ENCODE results near the gene NPTX2. TPM values are rescaled to one million over a fixed set of nuclear protein-coding genes. Genes with fewer than 3 reads are reported as not detected.

Gene NPTX2
- total and polyA plus RNA-seq, 2 of the 8 experiments (the other 6 are each of a cell fraction or from before 2014, with no cell fraction given) = 18.4 to 19.2 TPM

DNA sequence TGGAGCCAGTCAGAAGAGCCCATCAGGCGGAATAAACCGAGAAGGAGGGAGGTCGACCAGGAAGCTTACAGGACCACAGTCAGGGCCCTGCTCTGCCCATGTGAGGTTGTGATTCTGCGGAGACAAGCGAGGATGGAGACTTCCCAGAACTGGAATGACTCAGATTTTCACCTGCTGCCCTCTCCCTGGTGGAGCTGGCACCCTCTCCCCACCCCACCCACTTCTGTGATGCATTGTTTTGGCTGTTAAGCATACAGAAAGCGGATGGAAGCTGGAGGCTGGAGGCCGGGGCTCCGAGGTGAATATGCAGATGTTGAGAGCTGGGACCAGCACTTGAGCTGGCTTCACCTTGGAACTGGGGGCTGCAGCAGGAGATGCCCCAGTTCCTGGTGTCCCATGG, 57.4 kb downstream of the NPTX2 start (continued):
- TF ChIP-seq, protein P1, sequence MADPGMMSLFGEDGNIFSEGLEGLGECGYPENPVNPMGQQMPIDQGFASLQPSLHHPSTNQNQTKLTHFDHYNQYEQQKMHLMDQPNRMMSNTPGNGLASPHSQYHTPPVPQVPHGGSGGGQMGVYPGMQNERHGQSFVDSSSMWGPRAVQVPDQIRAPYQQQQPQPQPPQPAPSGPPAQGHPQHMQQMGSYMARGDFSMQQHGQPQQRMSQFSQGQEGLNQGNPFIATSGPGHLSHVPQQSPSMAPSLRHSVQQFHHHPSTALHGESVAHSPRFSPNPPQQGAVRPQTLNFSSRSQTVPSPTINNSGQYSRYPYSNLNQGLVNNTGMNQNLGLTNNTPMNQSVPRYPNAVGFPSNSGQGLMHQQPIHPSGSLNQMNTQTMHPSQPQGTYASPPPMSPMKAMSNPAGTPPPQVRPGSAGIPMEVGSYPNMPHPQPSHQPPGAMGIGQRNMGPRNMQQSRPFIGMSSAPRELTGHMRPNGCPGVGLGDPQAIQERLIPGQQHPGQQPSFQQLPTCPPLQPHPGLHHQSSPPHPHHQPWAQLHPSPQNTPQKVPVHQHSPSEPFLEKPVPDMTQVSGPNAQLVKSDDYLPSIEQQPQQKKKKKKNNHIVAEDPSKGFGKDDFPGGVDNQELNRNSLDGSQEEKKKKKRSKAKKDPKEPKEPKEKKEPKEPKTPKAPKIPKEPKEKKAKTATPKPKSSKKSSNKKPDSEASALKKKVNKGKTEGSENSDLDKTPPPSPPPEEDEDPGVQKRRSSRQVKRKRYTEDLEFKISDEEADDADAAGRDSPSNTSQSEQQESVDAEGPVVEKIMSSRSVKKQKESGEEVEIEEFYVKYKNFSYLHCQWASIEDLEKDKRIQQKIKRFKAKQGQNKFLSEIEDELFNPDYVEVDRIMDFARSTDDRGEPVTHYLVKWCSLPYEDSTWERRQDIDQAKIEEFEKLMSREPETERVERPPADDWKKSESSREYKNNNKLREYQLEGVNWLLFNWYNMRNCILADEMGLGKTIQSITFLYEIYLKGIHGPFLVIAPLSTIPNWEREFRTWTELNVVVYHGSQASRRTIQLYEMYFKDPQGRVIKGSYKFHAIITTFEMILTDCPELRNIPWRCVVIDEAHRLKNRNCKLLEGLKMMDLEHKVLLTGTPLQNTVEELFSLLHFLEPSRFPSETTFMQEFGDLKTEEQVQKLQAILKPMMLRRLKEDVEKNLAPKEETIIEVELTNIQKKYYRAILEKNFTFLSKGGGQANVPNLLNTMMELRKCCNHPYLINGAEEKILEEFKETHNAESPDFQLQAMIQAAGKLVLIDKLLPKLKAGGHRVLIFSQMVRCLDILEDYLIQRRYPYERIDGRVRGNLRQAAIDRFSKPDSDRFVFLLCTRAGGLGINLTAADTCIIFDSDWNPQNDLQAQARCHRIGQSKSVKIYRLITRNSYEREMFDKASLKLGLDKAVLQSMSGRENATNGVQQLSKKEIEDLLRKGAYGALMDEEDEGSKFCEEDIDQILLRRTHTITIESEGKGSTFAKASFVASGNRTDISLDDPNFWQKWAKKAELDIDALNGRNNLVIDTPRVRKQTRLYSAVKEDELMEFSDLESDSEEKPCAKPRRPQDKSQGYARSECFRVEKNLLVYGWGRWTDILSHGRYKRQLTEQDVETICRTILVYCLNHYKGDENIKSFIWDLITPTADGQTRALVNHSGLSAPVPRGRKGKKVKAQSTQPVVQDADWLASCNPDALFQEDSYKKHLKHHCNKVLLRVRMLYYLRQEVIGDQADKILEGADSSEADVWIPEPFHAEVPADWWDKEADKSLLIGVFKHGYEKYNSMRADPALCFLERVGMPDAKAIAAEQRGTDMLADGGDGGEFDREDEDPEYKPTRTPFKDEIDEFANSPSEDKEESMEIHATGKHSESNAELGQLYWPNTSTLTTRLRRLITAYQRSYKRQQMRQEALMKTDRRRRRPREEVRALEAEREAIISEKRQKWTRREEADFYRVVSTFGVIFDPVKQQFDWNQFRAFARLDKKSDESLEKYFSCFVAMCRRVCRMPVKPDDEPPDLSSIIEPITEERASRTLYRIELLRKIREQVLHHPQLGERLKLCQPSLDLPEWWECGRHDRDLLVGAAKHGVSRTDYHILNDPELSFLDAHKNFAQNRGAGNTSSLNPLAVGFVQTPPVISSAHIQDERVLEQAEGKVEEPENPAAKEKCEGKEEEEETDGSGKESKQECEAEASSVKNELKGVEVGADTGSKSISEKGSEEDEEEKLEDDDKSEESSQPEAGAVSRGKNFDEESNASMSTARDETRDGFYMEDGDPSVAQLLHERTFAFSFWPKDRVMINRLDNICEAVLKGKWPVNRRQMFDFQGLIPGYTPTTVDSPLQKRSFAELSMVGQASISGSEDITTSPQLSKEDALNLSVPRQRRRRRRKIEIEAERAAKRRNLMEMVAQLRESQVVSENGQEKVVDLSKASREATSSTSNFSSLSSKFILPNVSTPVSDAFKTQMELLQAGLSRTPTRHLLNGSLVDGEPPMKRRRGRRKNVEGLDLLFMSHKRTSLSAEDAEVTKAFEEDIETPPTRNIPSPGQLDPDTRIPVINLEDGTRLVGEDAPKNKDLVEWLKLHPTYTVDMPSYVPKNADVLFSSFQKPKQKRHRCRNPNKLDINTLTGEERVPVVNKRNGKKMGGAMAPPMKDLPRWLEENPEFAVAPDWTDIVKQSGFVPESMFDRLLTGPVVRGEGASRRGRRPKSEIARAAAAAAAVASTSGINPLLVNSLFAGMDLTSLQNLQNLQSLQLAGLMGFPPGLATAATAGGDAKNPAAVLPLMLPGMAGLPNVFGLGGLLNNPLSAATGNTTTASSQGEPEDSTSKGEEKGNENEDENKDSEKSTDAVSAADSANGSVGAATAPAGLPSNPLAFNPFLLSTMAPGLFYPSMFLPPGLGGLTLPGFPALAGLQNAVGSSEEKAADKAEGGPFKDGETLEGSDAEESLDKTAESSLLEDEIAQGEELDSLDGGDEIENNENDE (IDR thresholded peaks at IDR 0.05; ENCODE audit: insufficient replicate concordance, low read length) = no peak
- TF ChIP-seq BCL11A (IDR thresholded peaks at IDR 0.05; ENCODE audit: low read depth in 2 of 2, low read length in 2 of 2) (no peak), CTBP2 (IDR thresholded peaks at IDR 0.05; ENCODE audit: borderline replicate concordance, insufficient read depth, insufficient read length, low read length) (no peak), TAF1 (IDR thresholded peaks at IDR 0.05; ENCODE audit: low read depth, low read length) (no peak), PHF8 (conservative IDR thresholded peaks at IDR 0.05; ENCODE audit: low read depth, low read length) (no peak), BRCA1 (IDR thresholded peaks at IDR 0.05; ENCODE audit: low read depth, low read length) (no peak), NANOG (IDR thresholded peaks at IDR 0.05; ENCODE audit: insufficient read depth, low read depth, low read length, poor library complexity, severe bottlenecking) (no peak), SP1 (IDR thresholded peaks at IDR 0.05; ENCODE audit: low read depth, low read length) (no peak)
- TF ChIP-seq, protein P2, sequence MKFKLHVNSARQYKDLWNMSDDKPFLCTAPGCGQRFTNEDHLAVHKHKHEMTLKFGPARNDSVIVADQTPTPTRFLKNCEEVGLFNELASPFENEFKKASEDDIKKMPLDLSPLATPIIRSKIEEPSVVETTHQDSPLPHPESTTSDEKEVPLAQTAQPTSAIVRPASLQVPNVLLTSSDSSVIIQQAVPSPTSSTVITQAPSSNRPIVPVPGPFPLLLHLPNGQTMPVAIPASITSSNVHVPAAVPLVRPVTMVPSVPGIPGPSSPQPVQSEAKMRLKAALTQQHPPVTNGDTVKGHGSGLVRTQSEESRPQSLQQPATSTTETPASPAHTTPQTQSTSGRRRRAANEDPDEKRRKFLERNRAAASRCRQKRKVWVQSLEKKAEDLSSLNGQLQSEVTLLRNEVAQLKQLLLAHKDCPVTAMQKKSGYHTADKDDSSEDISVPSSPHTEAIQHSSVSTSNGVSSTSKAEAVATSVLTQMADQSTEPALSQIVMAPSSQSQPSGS (IDR thresholded peaks at IDR 0.05; ENCODE audit: low read length) = no peak
